HL-60/S4 treated with retinoic acid at 250 ng/mL for 4 days and 3 days (cell line): ENCODE data around the gene NRN1.
"Not testable (repeated sequence)": the region's sequence is repeated elsewhere in the genome, so short reads cannot be mapped to it uniquely, and the experiment has no call there.

Source experiments
- in situ Hi-C: fragments of 300-500 bp; cut with MboI; formaldehyde crosslinking; loops from 2 replicates; pipeline ENCODE4 v1.7.0; 2022; ENCODE audit warnings: low sequenced_read_pairs

Gene NRN1

DNA sequence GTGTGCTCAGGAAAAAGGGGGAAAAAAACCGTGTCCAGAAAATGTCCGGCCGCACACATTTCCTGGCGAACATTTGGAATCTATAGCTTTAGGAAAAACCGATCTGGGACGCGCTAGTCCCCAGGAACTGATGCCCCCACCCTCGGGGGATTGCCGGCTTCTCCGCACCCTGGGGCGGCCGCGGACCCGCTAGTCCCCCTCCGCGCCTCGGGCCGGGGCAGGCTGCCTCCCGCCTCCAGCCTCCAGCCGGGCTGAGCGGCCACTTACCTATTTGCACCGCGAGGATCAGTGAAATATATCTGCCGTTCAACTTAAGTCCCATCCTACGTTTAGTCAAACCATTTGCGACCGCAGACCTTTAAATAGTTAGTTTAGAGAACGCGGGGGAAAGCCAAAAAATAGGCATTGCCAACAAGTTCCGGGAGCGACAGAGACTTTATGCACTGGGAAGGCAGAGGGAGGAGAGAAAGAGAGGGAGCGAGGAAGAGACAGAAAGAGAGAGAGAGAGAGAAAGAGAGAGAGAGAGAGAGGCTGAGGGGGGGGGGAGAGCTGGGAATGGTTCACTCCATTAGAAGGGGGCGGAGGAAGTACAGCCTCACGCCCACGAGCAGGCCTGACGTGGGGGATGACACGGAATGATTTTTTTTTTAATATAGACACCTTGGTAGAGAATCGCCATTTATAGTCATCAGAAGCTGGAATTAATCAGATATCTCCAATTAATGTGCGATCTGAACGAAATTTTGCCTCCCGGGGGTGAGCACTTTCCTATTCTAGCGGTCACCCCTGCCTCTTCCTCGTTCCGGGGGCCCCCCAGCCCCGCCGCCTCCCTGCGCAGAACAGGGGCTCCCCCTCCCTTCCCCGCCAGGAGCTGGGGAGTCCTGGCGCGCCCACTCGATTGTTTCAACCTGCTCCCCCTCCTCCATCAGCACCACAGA, at the start of gene NRN1:
NRN1 (minus strand) TSS at position 498 of the 938 bp plus-strand sequence; CDS start at position 322, 176 bp downstream.
- in situ Hi-C loops: no loop called here

DNA sequence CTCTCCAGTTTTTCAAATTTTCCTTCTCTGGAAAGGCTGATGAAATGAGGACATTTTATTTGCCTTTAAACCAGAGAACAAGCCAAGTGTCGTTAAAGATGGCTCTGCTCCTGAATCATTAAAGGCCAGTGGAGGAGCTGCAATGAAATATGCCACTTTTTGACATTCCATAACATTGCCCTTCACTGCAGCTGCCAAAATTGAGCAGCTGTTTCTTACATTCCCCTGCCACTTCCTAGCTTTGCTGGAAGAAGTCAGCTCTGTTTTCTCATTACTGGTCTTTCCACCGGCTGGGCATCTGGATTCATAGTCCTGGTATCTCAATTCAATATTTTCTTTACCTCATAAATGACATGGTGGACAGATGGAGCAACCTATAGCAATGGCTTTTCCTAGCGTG, 45.5 kb upstream of the NRN1 start:
- in situ Hi-C loops: loop anchor here (25.0 kb wide), 1 partner anchor 485 kb away; no protein-coding TSS in a partner anchor

DNA sequence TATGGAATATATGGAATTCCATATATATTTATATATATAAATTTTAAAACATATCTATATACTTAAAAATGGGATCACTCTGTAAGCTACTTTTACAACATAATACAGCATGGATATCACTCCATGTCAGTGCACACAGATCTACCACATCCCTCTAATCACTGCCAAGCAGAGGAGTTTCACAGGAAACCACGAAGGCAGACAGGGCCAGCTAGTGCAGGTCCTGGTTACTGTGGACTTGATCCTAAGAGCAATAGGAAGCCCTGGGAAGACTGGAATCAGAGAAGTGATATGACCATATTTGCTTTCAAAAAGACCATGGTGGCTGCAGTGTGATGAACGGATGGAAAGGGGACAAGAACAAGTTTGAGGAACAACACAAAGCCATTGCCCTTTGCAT, 40.0 kb upstream of the NRN1 start:
- in situ Hi-C loops: no loop called here

DNA sequence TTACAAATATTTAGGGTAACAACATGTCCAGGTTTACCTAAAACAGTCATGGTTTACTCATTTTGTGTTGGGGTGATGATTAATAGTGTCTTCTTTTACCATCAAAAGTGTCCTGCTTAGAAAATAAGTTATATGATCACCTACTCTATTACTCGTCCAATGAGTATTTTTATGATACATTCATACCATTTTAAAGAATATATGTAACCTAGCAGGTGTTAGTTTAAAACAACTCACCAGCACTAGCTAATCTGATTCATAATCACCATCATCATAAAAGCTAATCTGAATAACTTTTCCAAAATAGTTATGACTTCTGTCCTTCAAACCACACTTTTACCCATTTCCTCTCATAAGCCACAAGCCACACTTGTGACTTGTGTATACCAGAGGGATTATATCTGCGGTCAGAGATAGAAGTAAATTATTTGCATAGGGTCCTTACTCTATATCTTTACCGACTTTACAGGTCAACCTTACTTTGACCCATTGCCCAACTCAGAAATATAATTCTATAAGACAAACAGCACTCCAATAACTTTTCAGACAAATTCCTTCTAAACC, 33.3 kb upstream of the NRN1 start:
- in situ Hi-C loops: no loop called here

DNA sequence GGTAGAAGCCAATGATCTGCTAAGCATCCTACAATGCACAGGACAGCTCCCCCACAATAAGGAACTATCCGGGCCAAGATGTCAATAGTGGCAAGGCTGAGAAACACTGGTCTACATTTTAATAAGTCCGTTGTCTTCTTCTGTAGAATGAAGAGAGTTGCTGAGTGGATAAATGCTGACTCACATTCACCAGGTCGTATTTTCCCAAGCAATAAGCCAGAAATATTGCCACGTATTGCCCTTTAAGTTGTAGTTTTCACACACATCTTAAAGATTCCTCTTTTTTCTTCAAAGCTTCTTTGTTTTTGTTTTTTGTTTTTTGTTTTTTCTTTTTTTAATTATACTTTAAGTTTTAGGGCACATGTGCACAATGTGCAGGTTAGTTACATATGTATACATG, 30.5 kb upstream of the NRN1 start:
- in situ Hi-C loops: no loop called here

- in situ Hi-C loops: no loop called here
Measured at GRCh38 chr6:6033858-6034257, 27.1 kb upstream of the NRN1 start.

DNA sequence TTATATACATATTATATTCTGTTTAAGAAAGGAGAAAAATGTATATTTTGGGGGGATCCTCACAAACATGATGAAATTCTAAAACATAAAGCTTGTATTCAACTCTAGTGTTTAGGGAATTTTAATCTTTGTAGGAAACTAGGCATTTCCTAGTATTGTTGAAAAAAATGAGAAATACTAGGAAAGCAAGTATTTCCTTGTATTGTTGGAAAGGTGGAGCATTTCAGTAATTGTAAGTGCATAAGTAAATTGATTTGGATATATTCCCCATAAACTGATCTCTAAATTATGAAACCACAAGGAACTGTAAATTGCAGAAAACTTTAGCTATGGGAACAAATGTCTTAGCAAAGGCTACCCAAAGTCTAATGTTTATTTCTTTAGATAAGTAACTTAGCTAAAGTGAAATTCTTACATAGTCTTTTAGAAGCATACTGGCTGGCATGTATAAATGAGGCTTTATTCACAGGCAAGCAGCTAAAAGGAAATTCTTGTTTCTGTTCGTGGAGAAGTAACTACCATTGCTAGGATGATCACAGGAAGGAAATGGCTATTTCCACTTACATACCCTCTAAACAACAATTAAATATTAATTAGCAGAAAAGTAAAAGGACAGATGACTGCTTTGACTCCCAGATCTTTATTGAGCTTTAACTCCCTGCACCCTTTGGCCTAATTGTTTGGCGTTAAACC, 19.9 kb upstream of the NRN1 start:
- in situ Hi-C loops: no loop called here

DNA sequence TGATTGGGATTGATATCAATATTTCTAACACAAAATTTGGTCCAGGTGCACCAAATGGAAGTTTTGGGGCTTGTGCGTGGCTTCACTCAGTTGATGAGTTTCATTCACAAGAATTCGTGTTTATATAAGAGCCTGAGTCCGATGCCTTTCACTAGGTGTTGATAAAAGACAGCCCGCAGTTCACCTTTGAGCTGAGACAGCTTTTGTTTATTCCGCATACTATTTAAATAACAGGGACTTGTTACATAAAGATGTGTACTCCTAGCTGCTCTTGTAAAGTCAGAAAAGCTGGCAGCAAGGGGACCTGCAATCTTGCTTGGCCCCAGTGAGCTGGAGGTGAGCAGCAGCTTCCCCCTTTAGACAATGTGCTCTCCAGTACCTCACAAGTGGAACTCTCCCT, 19.0 kb upstream of the NRN1 start:
- in situ Hi-C loops: no loop called here

- in situ Hi-C loops: no loop called here
Measured at GRCh38 chr6:6024220-6024619, 17.5 kb upstream of the NRN1 start.

DNA sequence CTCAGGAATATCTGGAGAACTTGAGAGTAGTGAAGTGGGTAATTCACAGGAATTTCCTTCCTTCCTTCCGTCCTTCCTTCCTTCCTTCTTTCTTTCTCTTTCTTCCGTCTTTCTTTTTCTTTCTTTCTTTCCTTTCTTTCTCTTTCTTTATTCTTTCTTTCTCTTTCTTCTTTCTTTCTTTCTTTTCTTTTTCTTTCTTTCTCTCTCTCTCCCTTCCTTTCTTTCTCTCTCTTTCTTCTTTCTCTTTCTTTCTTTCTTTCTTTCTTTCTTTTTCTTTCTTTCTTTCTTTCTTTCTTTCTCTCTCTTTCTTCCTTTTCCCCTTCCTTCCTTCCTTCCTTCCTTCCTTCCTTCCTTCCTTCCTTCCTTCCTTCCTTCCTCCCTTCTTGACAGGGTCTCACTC, 16.1 kb upstream of the NRN1 start:
- in situ Hi-C loops: not testable (repeated sequence)

DNA sequence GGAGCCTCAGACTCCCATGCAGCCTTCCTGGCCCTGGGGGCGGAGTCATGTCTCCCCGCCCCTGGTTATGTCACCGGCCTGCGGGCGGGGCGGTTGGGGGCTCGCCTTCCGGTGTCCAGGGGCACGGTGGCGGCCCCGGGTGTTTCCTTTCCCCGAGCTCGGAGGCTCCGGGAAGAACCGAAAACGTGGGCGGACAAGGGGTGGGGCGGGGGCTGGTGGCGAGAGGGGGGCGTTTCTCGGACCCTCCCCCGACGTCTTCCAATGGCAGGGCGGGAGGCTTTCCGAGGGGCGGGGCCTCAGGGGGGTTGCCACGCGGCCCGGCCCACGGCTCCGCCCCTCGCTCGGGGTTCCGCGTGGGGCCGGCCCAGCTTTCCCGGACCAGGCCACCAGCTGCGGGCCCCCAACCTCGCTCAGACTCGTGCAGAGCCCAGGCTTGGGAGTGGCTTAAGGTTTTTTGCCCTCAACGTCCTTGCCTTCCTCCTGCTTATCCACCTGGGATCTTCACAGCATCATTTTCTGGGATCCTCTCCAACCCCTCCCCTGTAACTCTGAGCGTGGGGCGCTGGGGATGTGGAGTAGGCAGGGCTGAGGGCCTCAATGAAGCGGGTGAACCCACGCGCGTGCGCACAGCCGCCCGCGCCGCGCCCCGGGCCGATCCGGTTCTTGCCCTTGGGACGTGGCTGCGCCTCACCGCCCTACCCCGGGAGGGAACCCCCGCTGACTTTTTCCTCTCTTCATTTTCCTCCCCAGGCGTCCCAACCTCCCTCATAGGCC, 2.1 kb upstream of the NRN1 start:
- in situ Hi-C loops: no loop called here

- in situ Hi-C loops: no loop called here
Measured at GRCh38 chr6:6008089-6008647, 1.4 kb upstream of the NRN1 start.

GRCh38 chr6:6007366-6008088, 802 bp upstream of the NRN1 start:
- in situ Hi-C loops: no loop called here

GRCh38 chr6:6006006-6006427, 708 bp downstream of the NRN1 start:
- in situ Hi-C loops: no loop called here

GRCh38 chr6:6005051-6006005, 1.4 kb downstream of the NRN1 start:
- in situ Hi-C loops: no loop called here

DNA sequence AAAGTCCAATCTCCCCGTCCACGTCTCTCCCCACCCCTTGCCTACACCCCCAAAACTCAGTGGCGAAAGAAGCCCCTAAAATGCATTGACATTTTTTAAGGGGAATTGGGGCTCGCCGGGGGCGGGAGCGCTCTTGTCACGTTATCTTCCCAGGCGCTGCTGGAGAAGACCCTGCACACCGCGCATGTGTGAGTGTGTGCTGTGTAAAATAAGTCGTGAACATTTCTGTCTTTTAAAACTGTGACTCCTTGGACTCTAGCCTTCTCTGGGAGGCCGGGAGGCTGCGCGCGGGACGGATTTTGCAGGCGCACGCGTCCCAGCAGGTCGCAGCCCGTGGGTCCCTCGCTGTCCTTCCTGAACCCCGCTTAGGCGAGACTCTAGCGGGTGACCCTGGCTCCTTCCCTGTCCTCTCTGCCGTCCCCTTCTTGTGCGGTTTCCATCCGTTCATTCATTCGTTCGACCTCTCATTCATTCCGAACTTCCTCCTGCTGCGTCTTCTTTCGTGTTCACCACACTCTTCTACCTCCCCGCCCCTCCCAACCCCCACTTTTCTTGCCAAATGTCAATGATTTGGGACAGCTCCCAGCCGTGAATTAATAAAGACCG, 2.2 kb downstream of the NRN1 start:
- in situ Hi-C loops: no loop called here

- in situ Hi-C loops: no loop called here
Measured at GRCh38 chr6:6003621-6004366, 2.9 kb downstream of the NRN1 start.
